ENCODE measurements around the gene FGD4. TPM values are rescaled to one million over a fixed set of nuclear protein-coding genes. Genes with fewer than 3 reads are reported as not detected.

The FGD4 gene
- total and polyA plus RNA-seq, 2 donors (not counting 3 experiments of a cell fraction or from before 2014, with no cell fraction given): 6.6 to 44.7 TPM

DNA sequence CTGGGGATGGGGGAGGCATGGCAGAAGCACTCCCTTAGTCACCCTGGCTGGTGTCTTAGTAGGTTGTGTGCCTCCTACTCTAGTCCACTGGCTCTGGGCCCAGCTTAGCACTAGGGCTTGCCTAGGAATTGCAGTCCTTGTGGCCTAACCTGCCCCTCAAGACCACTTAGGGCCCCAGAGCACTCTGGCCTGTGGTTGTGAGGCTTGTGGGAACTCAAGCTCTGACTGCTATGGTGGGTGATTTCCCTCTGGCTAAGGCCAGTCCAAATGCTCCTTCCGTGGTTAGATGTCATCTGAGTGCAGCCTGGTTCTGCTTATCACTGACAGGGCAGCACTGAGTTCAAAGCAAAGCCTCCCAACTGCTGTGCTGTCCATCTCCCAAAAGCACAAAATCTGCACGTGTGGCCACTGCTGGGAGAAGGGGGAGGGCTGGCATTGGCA is 20.2 kb downstream of the FGD4 start:
- H3K4me3 ChIP-seq (replicated peaks in 1 of 3; ENCODE audit: insufficient read depth in 1 of 3, low read depth in 1 of 3, low read length in 3 of 3): no peak overlapping the region
- no peaks in the 10 kb centered on the region for H3K9me3 ChIP-seq (replicated peaks; ENCODE audit: control insufficient read depth, insufficient read depth, low read length)
- BruUV-seq (replicated peaks): no TSS peak
- H2AFZ ChIP-seq (ENCODE audit: low read depth, low read length): no peak overlapping the region
- no peaks in the 10 kb centered on the region for H4K20me1 ChIP-seq (replicated peaks; ENCODE audit: control insufficient read depth, extremely low read depth, insufficient read depth, low read length)
- peaks cover 8% of the 10 kb centered on the region for H3K4me1 ChIP-seq (ENCODE audit: control insufficient read depth, extremely low read depth, insufficient read depth, low read length)
- H3K79me2 ChIP-seq (ENCODE audit: control insufficient read depth, insufficient read depth, low read length): peaks cover 13% of the 10 kb centered on the region
- no peak for DNase-seq (ENCODE audit: low read depth, low spot score)
- intact Hi-C loops (cut with micrococcal nuclease) (no loop called here), dilution Hi-C loops (cut with MboI; ENCODE audit: extremely low pct_ligation_motif_present, low sequenced_read_pairs) (no loop called here)
- no peak overlapping the region for H3K27ac ChIP-seq (ENCODE audit: insufficient read depth, low read depth, low read length)
- H3K9ac ChIP-seq (replicated peaks; ENCODE audit: extremely low read depth, insufficient read depth, low read length): no peak overlapping the region
- ChIA-PET POLR2A (no interaction called here), CTCF (interaction anchor here (1.7 kb wide), 1 partner anchor 11 kb away, joined by 3 read pairs; no protein-coding TSS in a partner anchor)
- no peaks in the 10 kb centered on the region for H3K9me1 ChIP-seq (replicated peaks; ENCODE audit: control insufficient read depth, extremely low read depth, insufficient read depth, low read length)
- TF ChIP-seq, protein P1, sequence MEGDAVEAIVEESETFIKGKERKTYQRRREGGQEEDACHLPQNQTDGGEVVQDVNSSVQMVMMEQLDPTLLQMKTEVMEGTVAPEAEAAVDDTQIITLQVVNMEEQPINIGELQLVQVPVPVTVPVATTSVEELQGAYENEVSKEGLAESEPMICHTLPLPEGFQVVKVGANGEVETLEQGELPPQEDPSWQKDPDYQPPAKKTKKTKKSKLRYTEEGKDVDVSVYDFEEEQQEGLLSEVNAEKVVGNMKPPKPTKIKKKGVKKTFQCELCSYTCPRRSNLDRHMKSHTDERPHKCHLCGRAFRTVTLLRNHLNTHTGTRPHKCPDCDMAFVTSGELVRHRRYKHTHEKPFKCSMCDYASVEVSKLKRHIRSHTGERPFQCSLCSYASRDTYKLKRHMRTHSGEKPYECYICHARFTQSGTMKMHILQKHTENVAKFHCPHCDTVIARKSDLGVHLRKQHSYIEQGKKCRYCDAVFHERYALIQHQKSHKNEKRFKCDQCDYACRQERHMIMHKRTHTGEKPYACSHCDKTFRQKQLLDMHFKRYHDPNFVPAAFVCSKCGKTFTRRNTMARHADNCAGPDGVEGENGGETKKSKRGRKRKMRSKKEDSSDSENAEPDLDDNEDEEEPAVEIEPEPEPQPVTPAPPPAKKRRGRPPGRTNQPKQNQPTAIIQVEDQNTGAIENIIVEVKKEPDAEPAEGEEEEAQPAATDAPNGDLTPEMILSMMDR (IDR thresholded peaks at IDR 0.05; ENCODE audit: extremely low read depth in 1 of 2, insufficient read depth in 1 of 2, low read depth in 1 of 2, low read length in 2 of 2): no peak
- TF ChIP-seq MYC (IDR thresholded peaks at IDR 0.05; ENCODE audit: low read depth, low read length) (no peak), POLR2A (IDR thresholded peaks at IDR 0.05; ENCODE audit: low read depth, low read length) (no peak), POLR2AphosphoS5 (IDR thresholded peaks at IDR 0.05; ENCODE audit: insufficient read depth, low read depth, low read length) (no peak), MAX (IDR thresholded peaks at IDR 0.05; ENCODE audit: insufficient read depth, insufficient read length) (no peak), JUN (IDR thresholded peaks at IDR 0.05; ENCODE audit: borderline replicate concordance, insufficient read depth, insufficient read length, low read depth) (no peak)
- peaks cover 0 to 2% of the 10 kb centered on the region in 2 experiments for H3K36me3 ChIP-seq (ENCODE audit: control insufficient read depth in 2 of 2, extremely low read depth in 1 of 2, insufficient read depth in 2 of 2, low read length in 2 of 2)
- no peaks in the 10 kb centered on the region for H3K27me3 ChIP-seq (ENCODE audit: control insufficient read depth in 2 of 2, insufficient read depth in 2 of 2, low read length in 2 of 2)
- H3K4me2 ChIP-seq (ENCODE audit: insufficient read depth, low read length): no peak overlapping the region
- no peak for FAIRE-seq

GRCh38 chr12:32420356-32420755 is 21.0 kb downstream of the FGD4 start:
- CTCF ChIA-PET: interaction anchor here (1.7 kb wide), 1 partner anchor 12 kb away, joined by 3 read pairs; no protein-coding TSS in a partner anchor
- no peak overlapping the region for H3K9ac ChIP-seq (replicated peaks; ENCODE audit: extremely low read depth, insufficient read depth, low read length)
- H3K4me1 ChIP-seq (ENCODE audit: control insufficient read depth, extremely low read depth, insufficient read depth, low read length): peaks cover 8% of the 10 kb centered on the region
- H3K36me3 ChIP-seq (ENCODE audit: control insufficient read depth in 2 of 2, extremely low read depth in 1 of 2, insufficient read depth in 2 of 2, low read length in 2 of 2): peaks cover 0 to 2% of the 10 kb centered on the region in 2 experiments
- FAIRE-seq (no peak), DNase-seq (ENCODE audit: low read depth, low spot score) (no peak)
- no peaks in the 10 kb centered on the region for H3K9me3 ChIP-seq (replicated peaks; ENCODE audit: control insufficient read depth, insufficient read depth, low read length)
- intact Hi-C loops (cut with micrococcal nuclease): no loop called here
- peaks cover 13% of the 10 kb centered on the region for H3K79me2 ChIP-seq (ENCODE audit: control insufficient read depth, insufficient read depth, low read length)
- no peaks in the 10 kb centered on the region for H3K9me1 ChIP-seq (replicated peaks; ENCODE audit: control insufficient read depth, extremely low read depth, insufficient read depth, low read length)
- no peaks in the 10 kb centered on the region for H3K27me3 ChIP-seq (ENCODE audit: control insufficient read depth in 2 of 2, insufficient read depth in 2 of 2, low read length in 2 of 2)
- POLR2A ChIA-PET: no interaction called here
- dilution Hi-C loops (cut with MboI; ENCODE audit: extremely low pct_ligation_motif_present, low sequenced_read_pairs): no loop called here
- H3K4me2 ChIP-seq (ENCODE audit: insufficient read depth, low read length): no peak overlapping the region
- no TSS peak for BruUV-seq (replicated peaks)
- no peak overlapping the region for H3K27ac ChIP-seq (ENCODE audit: insufficient read depth, low read depth, low read length)
- no peak for TF ChIP-seq POLR2AphosphoS5 (IDR thresholded peaks at IDR 0.05; ENCODE audit: insufficient read depth, low read depth, low read length)
- no peak for TF ChIP-seq GATA2 (IDR thresholded peaks at IDR 0.05; ENCODE audit: insufficient read depth, insufficient read length, low read depth, low read length)
- no peak for TF ChIP-seq EZH2 (IDR thresholded peaks at IDR 0.05; ENCODE audit: borderline replicate concordance, low read depth, low read length, severe bottlenecking)
- TF ChIP-seq MYC (IDR thresholded peaks at IDR 0.05; ENCODE audit: low read depth, low read length): no peak
- TF ChIP-seq, protein P1 (IDR thresholded peaks at IDR 0.05; ENCODE audit: extremely low read depth in 1 of 2, insufficient read depth in 1 of 2, low read depth in 1 of 2, low read length in 2 of 2): no peak
- TF ChIP-seq MAX (IDR thresholded peaks at IDR 0.05; ENCODE audit: insufficient read depth, insufficient read length): no peak
- no peak for TF ChIP-seq POLR2A (IDR thresholded peaks at IDR 0.05; ENCODE audit: low read depth, low read length)
- TF ChIP-seq FOS (IDR thresholded peaks at IDR 0.05; ENCODE audit: borderline replicate concordance, insufficient read depth, low read length): no peak
- TF ChIP-seq JUN (IDR thresholded peaks at IDR 0.05; ENCODE audit: borderline replicate concordance, insufficient read depth, insufficient read length, low read depth): no peak
- no peak overlapping the region for H2AFZ ChIP-seq (ENCODE audit: low read depth, low read length)
- H3K4me3 ChIP-seq (replicated peaks in 1 of 3; ENCODE audit: insufficient read depth in 1 of 3, low read depth in 1 of 3, low read length in 3 of 3): no peak overlapping the region
- no peaks in the 10 kb centered on the region for H4K20me1 ChIP-seq (replicated peaks; ENCODE audit: control insufficient read depth, extremely low read depth, insufficient read depth, low read length)

Measured in endothelial cell of umbilical vein (primary cell).